ENCODE measurements around the gene ERGIC1.

Gene ERGIC1

DNA sequence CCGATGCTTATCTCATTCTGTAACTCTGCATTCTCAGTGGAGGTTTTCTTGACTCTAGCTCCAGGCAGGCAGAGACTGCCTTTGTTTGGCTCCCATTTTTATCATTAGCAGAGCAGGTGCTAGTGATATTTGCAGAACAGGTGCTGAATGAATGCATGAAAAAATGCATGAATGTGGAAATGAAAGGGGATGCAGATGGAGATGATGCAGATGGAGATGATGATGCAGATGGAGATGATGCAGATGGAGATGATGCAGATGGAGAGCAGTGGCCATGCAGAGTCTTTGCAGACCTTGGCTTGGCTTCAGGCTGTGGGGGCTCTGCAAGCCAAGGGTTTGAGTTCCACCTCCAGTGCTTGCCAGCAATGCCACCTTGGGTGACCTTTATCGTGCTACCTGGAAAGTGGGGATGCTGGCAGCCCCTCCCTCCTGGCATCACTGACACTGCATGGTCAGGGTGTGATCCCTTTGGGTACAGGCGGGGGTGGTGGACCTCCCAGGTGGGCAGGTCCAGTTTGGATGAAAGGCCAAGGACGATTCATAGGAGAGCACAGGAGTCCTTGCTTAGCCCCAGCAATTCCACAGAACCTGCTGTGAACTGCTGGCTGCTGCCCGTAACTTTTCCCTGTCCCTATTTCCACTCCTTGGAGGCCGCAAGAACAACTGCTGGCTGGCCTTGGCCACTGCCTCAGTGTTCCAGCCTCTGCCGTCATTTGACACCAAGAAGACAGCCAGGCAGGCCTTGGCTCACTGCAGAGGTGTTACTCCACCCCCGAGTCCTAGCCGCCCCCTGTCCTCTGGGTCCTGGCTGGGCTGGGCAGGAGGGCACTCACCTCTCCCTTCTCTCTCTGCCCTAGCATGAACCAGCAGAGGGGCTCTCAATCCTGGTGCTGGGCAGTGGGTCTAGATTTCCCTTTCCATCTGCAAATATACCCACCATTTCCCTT is 33.0 kb downstream of the ERGIC1 start:
- FAIRE-seq: no peak

DNA sequence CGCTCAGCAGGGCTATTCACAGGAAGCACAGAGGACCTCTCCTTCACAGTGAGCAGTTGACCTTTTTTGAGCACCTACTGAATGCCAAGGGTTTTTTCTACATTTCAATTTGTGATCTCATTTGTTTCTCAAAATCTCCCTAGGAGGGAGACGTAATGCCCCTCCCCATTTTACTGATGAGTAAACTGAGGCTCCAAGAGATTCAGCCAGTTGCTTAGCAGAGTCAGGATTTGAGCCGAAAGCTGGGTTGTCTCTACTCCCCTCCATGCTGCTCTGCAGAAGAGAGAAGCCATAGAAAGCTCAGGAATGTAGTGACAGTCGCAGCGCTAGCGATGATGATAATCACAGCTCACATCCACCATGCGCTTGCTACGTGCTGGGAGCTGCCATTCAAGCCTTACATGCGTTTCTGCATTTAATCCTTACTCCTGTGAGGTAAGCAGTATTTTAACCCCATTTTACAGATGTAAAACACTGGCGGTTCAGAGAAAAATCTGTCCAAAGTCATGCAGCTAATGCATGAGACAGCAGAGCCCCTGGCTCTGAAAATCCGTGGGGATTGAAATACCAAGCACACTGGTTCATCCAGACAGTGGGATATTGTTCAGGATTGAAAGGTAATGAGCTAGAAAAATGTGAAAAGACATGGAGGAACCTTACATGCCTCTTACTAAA is 33.8 kb downstream of the ERGIC1 start:
- no peak for FAIRE-seq

DNA sequence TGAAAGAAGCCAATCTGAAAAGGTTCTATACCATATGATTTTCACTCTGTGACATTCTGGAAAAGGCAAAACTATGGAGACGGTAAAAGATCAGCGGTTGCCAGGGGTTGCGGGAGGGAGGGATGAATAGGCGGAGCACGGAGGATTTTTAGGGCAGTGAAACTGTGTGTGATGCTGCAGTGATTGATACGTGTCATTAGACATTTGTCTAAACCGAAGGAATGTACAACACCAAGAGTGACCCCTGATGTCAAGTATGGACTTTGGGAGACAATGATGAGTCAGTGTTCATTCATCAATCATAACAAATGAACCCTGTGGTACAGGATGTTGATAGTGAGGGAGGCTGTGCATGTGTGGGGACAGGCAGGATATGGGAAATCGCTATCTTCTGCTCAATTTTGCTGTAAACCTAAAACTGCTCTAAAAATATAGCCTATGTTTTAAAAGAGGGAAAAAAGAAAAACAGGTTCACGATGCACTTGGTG is 34.4 kb downstream of the ERGIC1 start:
- no peak for FAIRE-seq

DNA sequence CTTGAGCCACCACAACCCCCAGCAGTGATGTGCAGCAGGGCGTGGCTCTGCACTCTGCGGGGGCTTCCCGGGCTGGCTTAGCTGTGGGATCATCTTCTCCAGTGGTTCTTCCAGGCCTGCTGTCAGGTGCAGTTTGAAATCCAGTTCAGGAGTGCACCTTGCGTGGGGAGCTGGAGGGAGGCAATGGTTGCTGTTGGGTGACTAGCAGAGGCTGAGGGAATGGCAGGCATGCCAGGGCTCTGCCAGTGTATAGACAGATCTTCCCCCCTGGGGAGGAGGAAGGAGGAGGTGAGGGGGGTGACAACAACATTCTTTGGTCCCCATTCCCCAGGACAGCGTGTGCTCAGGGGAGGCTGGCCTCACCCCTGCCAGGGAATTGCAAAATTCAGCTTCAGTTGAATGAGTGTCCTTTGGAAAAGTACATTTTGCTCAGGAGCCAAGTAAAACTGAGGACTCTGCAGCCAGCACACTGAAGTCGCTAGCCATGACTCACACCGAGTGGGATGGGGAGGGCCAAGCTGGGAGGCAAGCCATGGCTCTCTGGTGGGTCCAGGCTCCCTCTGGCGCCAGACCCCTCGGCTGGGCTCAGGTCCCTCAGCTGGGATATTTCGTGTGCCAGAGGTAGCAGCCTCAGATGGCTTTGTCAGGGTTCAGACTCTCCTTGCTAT is 35.0 kb downstream of the ERGIC1 start:
- no peak for FAIRE-seq

DNA sequence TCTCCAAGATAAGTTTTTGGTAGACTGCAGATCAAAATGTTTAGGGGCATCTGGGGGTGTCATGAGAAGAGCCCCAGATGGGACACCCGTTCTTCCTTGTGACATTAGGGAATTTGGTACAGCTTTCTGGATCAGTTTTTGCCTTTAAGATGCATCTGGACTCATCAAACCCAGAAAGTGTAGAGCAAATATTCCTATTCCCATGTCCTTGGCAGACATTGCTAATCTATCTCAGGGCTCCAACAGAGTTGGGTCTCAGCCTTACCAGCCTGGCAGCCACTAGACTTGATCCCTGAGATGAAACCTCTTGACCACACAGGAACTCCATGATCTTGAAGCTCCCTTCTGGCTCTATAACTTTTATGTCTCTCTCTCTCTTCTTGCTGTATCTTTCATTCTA is 35.6 kb downstream of the ERGIC1 start:
- FAIRE-seq: no peak

DNA sequence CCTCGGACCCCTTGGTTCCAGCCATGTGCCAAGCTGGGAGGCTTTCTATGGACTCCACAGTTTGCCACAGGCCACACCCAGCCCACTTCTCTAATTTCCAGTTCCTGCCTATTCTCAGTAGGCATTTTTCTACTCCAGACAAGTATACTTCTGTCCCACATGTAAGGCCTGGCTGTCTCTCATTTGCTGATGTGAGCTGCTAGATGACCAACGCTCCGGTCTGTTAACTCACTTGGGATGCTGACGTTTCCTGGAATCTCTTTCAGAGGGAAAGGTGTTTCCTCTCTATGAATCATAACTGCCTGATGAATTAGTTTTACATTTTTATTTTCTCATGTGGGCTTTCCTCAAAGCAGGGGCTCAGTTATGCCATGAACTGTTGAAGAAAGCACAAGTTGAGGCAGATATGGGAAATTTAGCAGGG is 36.3 kb downstream of the ERGIC1 start:
- no peak for FAIRE-seq

DNA sequence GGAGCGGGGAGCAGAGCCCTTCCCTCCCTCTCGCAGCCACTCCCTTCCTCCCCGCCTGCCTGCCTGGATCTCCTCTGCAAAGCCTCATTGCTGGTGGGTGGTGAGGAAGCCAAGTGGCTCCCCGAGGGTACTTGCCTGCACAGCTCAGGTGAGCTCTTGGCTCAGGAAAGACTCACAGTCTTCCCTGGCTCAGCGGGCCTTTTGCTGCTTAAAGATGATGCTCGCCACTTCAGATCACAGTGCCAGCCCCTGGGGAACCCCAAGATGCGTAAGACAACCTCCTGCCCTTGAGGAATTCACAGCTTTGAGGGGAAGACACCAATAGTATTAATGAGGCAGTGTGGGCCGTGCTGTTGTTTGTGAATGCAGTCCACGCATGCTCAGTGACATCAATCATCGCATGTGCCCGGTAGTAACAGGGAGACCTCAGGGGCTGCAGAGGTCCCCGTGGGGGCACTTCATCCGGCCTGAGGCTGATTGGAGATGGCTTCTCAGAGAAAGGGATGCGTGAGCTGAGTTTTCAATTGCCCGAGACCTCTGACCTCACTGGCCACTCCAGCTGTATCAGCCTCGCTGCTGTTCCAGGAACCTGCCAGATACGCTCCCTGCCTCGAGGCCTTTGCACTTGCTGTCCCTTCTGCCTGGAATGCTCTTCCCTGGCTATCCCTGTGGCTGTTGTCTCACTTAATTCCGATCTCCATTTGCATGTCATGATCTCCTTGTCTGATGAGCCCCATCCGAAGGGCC is 36.8 kb downstream of the ERGIC1 start:
- no peak for FAIRE-seq

DNA sequence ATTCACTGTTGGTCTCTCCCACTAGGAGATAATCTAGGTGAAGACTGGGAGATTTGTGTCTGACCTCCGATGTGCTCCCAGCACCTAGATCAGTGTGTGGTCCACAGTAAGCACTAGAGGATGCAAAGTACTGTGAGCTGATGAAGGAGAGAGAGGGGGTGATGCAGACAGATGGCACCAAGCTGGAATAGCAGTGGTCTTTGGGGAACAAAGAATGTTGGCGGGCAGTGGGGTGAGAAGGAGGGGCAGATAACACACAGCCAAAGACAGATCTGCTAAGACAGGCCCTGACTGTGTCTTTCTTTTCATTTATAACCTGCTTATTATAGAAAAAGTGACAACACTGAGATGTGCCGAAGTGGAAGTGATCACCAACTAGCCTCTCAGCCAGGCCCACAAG is 37.5 kb downstream of the ERGIC1 start:
- no peak for FAIRE-seq

DNA sequence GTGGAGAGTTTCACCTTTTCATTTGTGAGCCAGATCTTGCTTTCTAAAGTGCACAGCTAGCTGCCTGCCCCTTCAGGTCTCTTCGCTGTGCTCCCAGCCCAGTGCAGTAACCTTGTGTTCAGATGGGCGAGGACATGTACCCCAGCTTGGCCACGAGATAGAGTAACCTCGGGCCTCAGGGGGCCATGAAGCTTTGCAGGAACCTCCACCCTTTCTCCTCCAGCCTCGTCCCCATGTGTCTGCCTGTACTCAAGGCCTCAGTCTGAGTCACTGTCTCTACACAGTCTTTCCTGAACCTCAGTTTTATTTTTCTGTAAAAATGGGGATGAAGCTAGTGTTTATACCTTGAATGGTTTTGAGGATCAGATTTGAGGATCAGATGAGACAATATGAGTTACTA is 37.9 kb downstream of the ERGIC1 start:
- no peak for FAIRE-seq

DNA sequence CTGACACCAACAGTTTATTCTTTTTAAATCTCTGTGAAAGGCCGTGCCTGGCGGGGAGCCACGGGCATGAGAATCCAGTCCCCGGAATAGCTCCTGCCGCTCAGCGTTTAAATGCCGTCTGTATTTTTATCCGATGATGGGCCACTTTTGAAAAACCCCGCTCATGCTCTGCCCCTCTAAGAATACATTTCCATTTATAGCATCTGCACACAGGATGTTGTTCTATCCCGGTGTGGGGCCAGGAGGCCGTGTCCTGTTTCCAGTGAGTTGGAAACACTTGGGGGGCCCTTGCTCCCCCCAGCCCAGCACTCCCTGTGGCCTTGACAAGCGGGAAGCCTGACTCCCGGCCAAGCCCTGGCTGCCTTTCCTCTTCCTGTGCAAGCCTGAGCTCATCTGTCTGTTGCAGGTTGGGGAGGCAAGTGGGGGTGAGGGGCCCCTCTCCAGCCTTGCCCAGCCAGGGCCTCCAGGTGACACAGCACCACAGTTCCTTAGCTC is 39.0 kb downstream of the ERGIC1 start:
- no peak for FAIRE-seq

DNA sequence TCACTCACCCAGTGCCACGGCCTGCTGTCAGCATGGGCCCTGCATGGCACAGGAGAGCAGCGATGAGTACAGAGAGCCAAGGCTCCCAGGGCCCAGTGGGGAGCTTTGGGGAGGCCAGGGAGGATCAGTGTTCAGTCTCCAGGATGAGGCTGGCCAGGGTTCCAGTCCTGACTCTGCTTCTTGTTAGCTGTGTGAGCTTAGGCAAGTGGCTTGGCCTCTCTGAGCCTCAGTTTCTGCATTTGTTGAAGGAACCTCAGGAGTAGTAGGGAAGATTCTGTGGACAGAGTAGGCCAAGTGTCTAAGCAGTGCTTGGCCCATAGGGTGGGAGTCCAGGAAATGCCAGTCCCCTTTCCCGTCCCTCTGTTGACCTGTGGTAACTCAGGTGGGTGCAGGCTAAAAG is 39.5 kb downstream of the ERGIC1 start:
- FAIRE-seq: no peak

DNA sequence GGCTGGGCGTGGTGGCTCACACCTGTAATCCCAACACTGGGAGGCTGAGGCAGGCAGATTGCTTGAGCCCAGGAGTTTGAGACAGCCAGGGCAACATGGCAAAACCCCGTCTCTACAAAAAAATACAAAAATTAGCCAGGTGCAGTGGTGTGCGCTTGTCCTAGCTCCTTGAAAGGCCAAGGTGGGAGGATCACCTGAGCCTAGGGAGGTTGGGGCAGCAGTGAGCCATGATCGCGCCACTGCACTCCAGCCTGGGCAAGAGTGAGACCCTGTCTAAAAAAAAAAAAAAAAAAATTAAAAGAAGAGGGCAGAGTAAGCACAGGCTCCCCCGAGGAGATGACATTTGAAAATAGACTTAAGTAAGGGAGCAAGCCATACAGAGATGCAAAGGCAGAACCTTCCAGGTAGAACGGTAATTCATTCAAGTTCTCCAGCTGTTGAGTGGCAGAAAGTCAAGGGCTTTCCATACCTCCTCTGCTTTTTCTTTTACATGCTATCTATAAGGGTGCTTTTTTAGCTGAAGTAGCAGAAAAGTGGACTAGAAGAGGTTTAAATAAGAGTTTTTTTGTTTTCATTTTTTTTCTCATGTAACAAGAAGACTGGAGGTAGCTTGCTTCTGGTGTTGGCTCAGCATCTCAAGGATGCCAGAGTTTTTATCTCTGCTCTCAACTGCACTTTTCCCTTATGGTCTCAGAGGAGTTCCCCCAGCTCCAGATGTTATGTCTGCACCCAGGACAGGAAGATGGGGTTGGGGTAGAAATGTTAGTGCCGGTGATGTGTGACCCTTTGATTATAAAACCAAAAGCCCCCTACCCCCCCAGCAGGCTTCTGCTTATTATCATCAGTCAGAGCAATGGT is 40.8 kb downstream of the ERGIC1 start:
- no peak for FAIRE-seq

DNA sequence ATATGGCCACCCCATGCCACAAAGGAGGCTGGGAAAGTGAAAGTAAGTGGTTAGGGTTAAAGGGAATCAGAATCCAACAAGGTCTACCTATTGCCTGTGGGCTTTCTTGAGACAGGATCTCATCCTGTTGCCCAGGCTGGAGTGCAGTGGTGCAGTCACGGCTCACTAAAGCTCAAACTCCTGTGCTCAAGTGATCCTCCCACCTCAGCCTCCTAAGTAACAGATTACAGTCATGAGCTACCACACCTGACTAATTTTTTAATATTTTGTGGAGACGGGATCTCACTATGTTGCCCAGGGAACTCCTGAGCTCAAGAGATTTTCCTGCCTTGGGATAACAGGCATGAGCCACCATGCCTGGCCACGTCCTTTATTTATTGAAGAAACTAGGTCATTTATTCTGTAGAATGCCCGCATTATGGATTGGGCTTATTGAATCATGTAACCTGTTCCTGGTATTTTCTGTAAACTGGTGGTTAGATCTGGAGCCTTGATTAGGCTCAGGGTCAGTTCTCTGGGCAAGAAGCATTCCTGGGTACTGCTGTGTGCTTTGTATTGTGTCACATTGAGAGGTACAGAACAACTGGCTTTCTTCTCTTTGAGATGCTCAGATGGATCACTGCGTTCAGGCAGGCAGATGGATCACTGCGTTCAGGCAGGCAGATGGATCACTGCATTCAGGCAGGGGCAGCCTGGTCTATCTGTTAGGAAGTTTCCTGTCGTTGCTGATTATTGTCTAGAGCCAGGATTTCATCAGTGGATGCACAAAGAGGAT is 41.6 kb downstream of the ERGIC1 start:
- no peak for FAIRE-seq

DNA sequence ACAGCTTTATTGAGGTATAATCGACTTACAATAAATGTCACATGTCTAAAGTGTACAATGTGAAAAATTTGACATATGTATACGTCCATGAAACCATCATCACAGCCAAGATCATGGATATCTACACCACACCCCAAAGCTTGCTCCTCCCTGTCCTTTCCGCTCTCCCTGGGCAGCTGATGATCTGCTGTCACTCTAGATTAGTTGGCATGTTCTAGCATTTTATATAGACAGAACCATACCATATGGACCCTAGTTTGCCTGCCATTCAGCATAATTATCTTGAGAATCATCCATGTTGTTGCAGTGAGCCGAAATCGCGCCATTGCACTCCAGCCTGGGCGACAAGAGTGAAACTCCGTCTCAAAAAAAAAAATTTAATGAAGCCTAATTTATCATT is 42.5 kb downstream of the ERGIC1 start:
- no peak for FAIRE-seq

DNA sequence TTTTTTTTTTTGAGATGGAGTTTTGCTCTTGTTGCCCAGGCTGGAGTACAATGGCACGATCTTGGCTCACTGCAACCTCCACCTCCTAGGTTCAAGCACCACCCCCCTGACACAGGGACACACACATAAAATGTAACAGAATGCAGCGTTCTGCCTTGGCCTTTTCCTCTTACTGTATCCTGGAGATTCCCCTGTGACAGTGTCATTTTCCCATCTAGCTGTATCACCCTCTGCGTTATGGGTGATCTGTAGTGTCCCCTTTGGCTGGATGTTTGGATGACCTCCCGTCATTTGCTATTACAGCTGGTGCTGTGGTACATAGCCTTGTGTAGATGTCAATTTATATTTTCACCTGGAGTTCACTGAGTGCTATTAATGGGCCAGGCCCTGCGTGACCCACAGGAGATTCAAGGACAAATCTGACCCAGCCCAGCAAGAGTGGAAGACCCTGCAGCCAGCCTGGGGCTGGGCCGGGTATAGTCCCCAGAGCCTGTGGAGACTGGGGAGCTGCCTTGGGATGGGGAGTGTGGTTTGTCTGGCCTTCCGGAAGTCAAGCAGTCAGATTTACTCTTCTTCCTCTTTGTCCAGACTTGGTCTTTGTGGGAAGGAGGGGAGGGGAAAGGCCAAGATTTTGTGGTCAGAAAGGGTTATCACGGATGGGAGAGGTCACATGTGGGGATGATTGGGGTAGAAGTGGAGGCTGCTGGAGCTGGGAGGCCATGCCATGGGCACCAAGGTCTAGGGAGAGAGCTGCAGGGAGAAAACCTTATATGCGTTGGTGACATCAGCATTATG is 43.6 kb downstream of the ERGIC1 start:
- FAIRE-seq: no peak

DNA sequence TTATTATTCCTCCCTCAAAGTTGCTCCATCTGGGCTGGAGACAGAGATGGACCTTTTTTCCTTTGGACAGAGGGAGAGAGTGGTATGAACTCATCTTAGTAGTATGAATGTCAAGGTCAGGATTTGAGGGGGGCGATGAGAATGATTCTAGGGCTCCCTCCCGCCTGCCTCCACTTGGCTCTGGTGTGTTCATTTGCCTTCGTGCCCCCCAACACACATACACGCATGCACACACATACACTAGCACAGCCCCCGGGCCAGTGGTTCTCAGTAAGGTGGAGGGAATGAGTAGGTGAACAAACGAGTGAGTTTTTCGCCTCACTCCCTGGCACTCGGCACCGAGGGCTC is 44.5 kb downstream of the ERGIC1 start:
- no peak for FAIRE-seq

DNA sequence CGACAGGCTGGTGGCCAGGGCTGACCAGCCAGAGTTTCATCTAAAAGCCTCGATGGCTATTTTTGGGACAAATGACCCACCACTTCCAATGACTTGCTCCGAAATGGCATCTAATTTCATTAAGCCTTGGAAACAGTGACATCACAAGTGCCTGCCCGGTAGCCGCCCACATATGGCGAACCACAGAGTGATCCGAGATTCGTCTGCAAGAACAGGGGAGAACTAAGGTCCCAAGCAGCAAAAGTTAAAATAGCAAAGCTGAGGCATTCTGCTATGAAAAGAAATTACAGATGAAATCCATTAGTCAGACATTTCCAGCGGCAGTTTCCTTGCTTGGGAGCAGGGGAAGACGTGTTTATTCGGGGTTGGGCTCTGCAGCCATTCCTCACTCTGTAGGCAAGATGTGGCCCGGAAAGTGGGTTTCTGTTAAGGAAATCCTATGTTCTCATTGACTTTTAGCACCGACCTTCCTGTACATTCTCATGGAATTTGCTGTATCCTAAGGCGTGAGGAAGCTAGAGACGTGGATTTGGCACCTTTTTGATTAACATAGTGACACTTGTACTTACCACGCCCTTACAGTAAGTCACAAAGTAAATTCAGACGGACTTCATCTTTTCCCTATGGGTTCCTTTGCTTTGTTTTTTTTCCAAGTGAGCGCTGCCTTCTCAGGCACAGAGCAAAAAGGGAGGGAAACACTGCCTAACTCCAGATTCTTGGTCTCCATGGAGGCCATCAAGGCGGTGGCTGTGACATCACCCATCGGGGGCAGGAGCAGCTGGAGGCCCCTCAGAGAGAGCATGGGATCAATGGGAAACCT is 45.1 kb downstream of the ERGIC1 start:
- FAIRE-seq: no peak

DNA sequence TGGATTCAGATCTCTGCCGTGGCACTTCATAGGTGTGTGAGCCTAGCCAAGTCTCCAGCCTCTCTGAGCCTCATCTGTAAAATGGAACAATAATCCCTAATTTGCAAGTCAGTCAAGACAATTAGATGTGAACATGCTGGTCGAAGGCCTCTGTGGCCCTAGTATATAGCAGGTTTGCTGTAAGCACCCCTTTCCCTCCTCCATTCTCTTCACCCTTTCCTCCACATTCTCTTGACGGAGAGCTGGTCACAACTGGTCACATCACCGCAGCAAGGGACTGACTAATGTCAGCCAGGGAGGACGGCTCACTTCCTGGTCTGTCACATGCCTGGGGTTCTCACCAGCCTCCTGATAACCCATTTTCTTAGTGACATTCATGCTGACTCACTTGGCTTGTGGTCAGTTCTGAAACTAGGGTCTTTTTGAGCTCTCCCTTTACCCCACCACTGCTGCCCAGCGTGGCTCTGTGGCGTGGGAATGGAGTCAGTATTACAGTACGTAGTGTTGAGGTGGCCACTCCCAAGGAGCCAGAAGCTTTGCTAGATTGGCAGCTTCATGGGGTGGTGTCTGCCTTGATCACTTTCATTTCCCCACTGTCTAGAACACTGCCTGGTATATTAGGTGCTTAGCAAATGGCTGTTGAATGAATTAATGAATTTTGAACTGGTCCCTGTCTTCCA is 47.8 kb downstream of the ERGIC1 start:
- no peak for FAIRE-seq
